CD4-positive, alpha-beta memory T cell (primary cell): ENCODE measurements around the gene BPIFB3. TPM values are rescaled to one million over a fixed set of nuclear protein-coding genes. Genes with fewer than 3 reads are reported as not detected.

Experiments
- CTCF ChIA-PET: fragments of 350-600 bp; sonication (Branson Sonifier 250); formaldehyde crosslinking; loops from one replicate; lab custom pipeline; 2021; ENCODE audit warnings: inconsistent platforms; ENCODE audit not compliant: partially characterized antibody; lab: Charles Lee
- POLR2A ChIA-PET: fragments of 350-600 bp; sonication (Branson Sonifier 250); formaldehyde crosslinking; loops from one replicate; lab custom pipeline; 2021; ENCODE audit not compliant: partially characterized antibody; lab: Charles Lee
- DNase-seq, 5 donors: peaks; one replicate each; pipeline versions ENCODE4 v3.0.0 to v3.0.0-alpha.2; 2020 to 2022; ENCODE audit warnings: mixed read lengths in 1 of 5
- H3K27ac ChIP-seq: one replicate; pipeline ENCODE4 v1.7.0; 2013; ENCODE audit warnings: low read depth, low read length
- H3K27me3 ChIP-seq: 2 replicates; pipeline ENCODE4 v1.7.0; 2013; ENCODE audit warnings: mild to moderate bottlenecking, low read length, moderate library complexity; ENCODE audit not compliant: insufficient read depth
- H3K36me3 ChIP-seq: 2 replicates; pipeline ENCODE4 v1.7.0; 2013; ENCODE audit warnings: mild to moderate bottlenecking, low read length, moderate library complexity; ENCODE audit not compliant: insufficient read depth
- H3K4me1 ChIP-seq: 2 replicates; pipeline ENCODE4 v1.7.0; 2013; ENCODE audit warnings: mild to moderate bottlenecking, low read length, moderate library complexity; ENCODE audit not compliant: insufficient read depth
- H3K4me3 ChIP-seq, 2 donors: one replicate each; pipeline ENCODE4 v1.7.0; 2013; ENCODE audit warnings: low read length in 2 of 2, mild to moderate bottlenecking in 1 of 2
- H3K9me3 ChIP-seq, 2 donors: one replicate each; pipeline ENCODE4 v1.7.0; 2013; ENCODE audit warnings: low read length in 2 of 2, control low read depth in 1 of 2; ENCODE audit not compliant: control insufficient read depth in 1 of 2
- H3K27ac Mint-ChIP-seq, 7 donors: one replicate each; pipeline ENCODE4 v1.8.0; 2020 to 2021; ENCODE audit warnings: mixed read lengths in 7 of 7, mild to moderate bottlenecking in 6 of 7, inconsistent platforms in 3 of 7, moderate library complexity in 3 of 7
- H3K27me3 Mint-ChIP-seq, 2 donors: one replicate each; pipeline ENCODE4 v1.8.0; 2020 to 2021; ENCODE audit warnings: mixed read lengths in 2 of 2
- H3K36me3 Mint-ChIP-seq, 2 donors: one replicate each; pipeline ENCODE4 v1.8.0; 2020 to 2021; ENCODE audit warnings: mixed read lengths in 2 of 2, inconsistent platforms in 1 of 2, mild to moderate bottlenecking in 1 of 2
- H3K4me1 Mint-ChIP-seq, 4 donors: one replicate each; pipeline ENCODE4 v1.8.0; 2020 to 2021; ENCODE audit warnings: mixed read lengths in 4 of 4, mild to moderate bottlenecking in 1 of 4
- H3K4me3 Mint-ChIP-seq, 8 donors: one replicate each; pipeline ENCODE4 v1.8.0; 2020 to 2021; ENCODE audit warnings: mixed read lengths in 8 of 8, mild to moderate bottlenecking in 7 of 8, moderate library complexity in 6 of 8, inconsistent platforms in 3 of 8
- H3K9me3 Mint-ChIP-seq, 8 donors: one replicate each; pipeline ENCODE4 v1.8.0; 2020 to 2021; ENCODE audit warnings: mixed read lengths in 8 of 8, mild to moderate bottlenecking in 5 of 8, inconsistent platforms in 3 of 8, moderate library complexity in 1 of 8
- intact Hi-C: fragments of 100-400 bp; cut with micrococcal nuclease; formaldehyde crosslinking; loops from one replicate; pipeline ENCODE4 v1.15.1; 2023
- polyA plus RNA-seq, 2 donors: library from polyadenylated mRNA; unstranded; fragments of 300-500 nt; fragmentation: Illumina TruSeq; gene quantifications; one replicate each; pipeline ENCODE4 v1.2.3, GENCODE V29; 2021
- total RNA-seq, 2 experiments: library from RNA; stranded (reverse); gene quantifications; one replicate each; pipeline ENCODE4 v1.2.3, GENCODE V29; 2021

The BPIFB3 gene
- total RNA-seq (not detected), polyA plus RNA-seq (not detected)

GRCh38 chr20:33053291-33054106 lies at the start of gene BPIFB3:
BPIFB3 (plus strand) TSS chr20:33053903; CDS start chr20:33055436, 1,533 bp downstream.
- CTCF ChIA-PET: no interaction called here

GRCh38 chr20:33004141-33004751 lies 49.5 kb upstream of the BPIFB3 start, which contains the start of gene SUN5:
SUN5 (minus strand) TSS chr20:33004433; CDS start chr20:33004340, 93 bp downstream.
- H3K4me1 Mint-ChIP-seq: peaks cover 6 to 29% (median 15%) of the 10 kb centered on the region in 4 donors
- POLR2A ChIA-PET: interaction anchor here (0.9 to 2.1 kb wide), 2 partner anchors 33 to 38 kb away, joined by 4 to 9 read pairs; no protein-coding TSS in a partner anchor
- H3K36me3 Mint-ChIP-seq: peaks cover 0 to 4% of the 10 kb centered on the region in 2 donors

More at GRCh38 chr20:33053291-33054106, at the start of gene BPIFB3:
- Histone ChIP-seq H3K4me3 (no peak within 1 kb of the TSS), H3K9me3 (no peaks in the 10 kb centered on the region), H3K36me3 (no peaks in the 10 kb centered on the region), H3K4me1 (no peaks in the 10 kb centered on the region), H3K27me3 (no peaks in the 10 kb centered on the region), H3K27ac (no peak within 1 kb of the TSS)
- Mint-ChIP-seq H3K27me3 (no peaks in the 10 kb centered on the region), H3K4me3 (no peak within 1 kb of the TSS), H3K4me1 (peaks cover 0 to 3% (median 3%) of the 10 kb centered on the region in 4 donors), H3K36me3 (no peaks in the 10 kb centered on the region), H3K27ac (peak within 1 kb of the TSS in 1 of 7 donors; percentile 32), H3K9me3 (no peaks in the 10 kb centered on the region)
- DNase-seq: no peak
- POLR2A ChIA-PET: no interaction called here
- intact Hi-C loops: no loop called here

GRCh38 chr20:33005132-33005566 lies 48.6 kb upstream of the BPIFB3 start:
- Mint-ChIP-seq H3K27me3 (no peaks in the 10 kb centered on the region), H3K36me3 (peaks cover 0 to 4% of the 10 kb centered on the region in 2 donors), H3K4me3 (no peak overlapping the region), H3K4me1 (peaks cover 6 to 29% (median 14%) of the 10 kb centered on the region in 4 donors), H3K9me3 (peaks cover 0 to 8% (median 3%) of the 10 kb centered on the region in 8 donors), H3K27ac (peak overlapping the region in 1 of 7 donors; percentile 35)
- ChIA-PET CTCF (interaction anchor here (0.9 to 3.0 kb wide), 12 partner anchors 10 to 215 kb away, joined by 3 to 23 read pairs (median 6); no protein-coding TSS in a partner anchor), POLR2A (interaction anchor here (0.9 to 2.1 kb wide), 2 partner anchors 34 to 38 kb away, joined by 4 to 9 read pairs; no protein-coding TSS in a partner anchor)
- H3K36me3 ChIP-seq: no peaks in the 10 kb centered on the region
- H3K4me1 ChIP-seq: peaks cover 11% of the 10 kb centered on the region
- no peaks in the 10 kb centered on the region for H3K27me3 ChIP-seq
- peak in 4 of 5 donors; percentile 19 to 32 (median 28) for DNase-seq
- no peak overlapping the region for H3K27ac ChIP-seq
- no peak overlapping the region for H3K4me3 ChIP-seq
- H3K9me3 ChIP-seq: peaks cover 0 to 8% of the 10 kb centered on the region in 2 donors
- intact Hi-C loops: loop anchor here (5.0 kb wide), 2 partner anchors 33 to 58 kb away; no protein-coding TSS in a partner anchor

More at GRCh38 chr20:33004141-33004751, 49.5 kb upstream of the BPIFB3 start, which contains the start of gene SUN5:
- no peak within 1 kb of the TSS for H3K4me3 Mint-ChIP-seq
- Histone ChIP-seq H3K36me3 (no peaks in the 10 kb centered on the region), H3K27ac (no peak within 1 kb of the TSS), H3K27me3 (no peaks in the 10 kb centered on the region), H3K9me3 (peaks cover 0 to 8% of the 10 kb centered on the region in 2 donors), H3K4me1 (peaks cover 11% of the 10 kb centered on the region), H3K4me3 (no peak within 1 kb of the TSS)
- H3K27ac Mint-ChIP-seq: peak within 1 kb of the TSS in 2 of 7 donors; percentile 22 to 35
- intact Hi-C loops: no loop called here
- no peak for DNase-seq
- H3K9me3 Mint-ChIP-seq: peaks cover 0 to 8% (median 3%) of the 10 kb centered on the region in 8 donors
- H3K27me3 Mint-ChIP-seq: no peaks in the 10 kb centered on the region
- CTCF ChIA-PET: interaction anchor here (0.8 to 3.0 kb wide), 14 partner anchors 9 to 214 kb away, joined by 3 to 23 read pairs (median 6); no protein-coding TSS in a partner anchor

GRCh38 chr20:33005908-33006775 lies 47.6 kb upstream of the BPIFB3 start:
- no peaks in the 10 kb centered on the region for H3K27me3 ChIP-seq
- DNase-seq: no peak
- H3K4me1 ChIP-seq: peaks cover 11% of the 10 kb centered on the region
- Mint-ChIP-seq H3K4me3 (no peak overlapping the region), H3K36me3 (peaks cover 0 to 4% of the 10 kb centered on the region in 2 donors), H3K4me1 (peaks cover 6 to 23% (median 10%) of the 10 kb centered on the region in 4 donors), H3K9me3 (peaks cover 0 to 8% (median 3%) of the 10 kb centered on the region in 8 donors), H3K27ac (no peak overlapping the region), H3K27me3 (no peaks in the 10 kb centered on the region)
- ChIA-PET POLR2A (interaction anchor here (1.0 to 2.1 kb wide), 2 partner anchors 38 to 39 kb away, joined by 3 to 9 read pairs; no protein-coding TSS in a partner anchor), CTCF (interaction anchor here (1.0 to 3.0 kb wide), 5 partner anchors 38 to 104 kb away, joined by 3 to 23 read pairs (median 6); no protein-coding TSS in a partner anchor)
- intact Hi-C loops: loop anchor here (5.0 kb wide), 2 partner anchors 34 to 59 kb away; no protein-coding TSS in a partner anchor
- no peaks in the 10 kb centered on the region for H3K36me3 ChIP-seq
- no peak overlapping the region for H3K27ac ChIP-seq
- peaks cover 0 to 8% of the 10 kb centered on the region in 2 donors for H3K9me3 ChIP-seq
- H3K4me3 ChIP-seq: no peak overlapping the region

- Histone ChIP-seq H3K27ac (no peak overlapping the region), H3K4me1 (peaks cover 11% of the 10 kb centered on the region), H3K9me3 (peaks cover 0 to 8% of the 10 kb centered on the region in 2 donors), H3K27me3 (no peaks in the 10 kb centered on the region), H3K4me3 (no peak overlapping the region), H3K36me3 (no peaks in the 10 kb centered on the region)
- intact Hi-C loops: loop anchor here (5.0 kb wide), 2 partner anchors 35 to 60 kb away; no protein-coding TSS in a partner anchor
- ChIA-PET CTCF (interaction anchor here (3.0 kb wide), 1 partner anchor 105 kb away, joined by 23 read pairs; no protein-coding TSS in a partner anchor), POLR2A (interaction anchor here (1.0 kb wide), 1 partner anchor 39 kb away, joined by 3 read pairs; no protein-coding TSS in a partner anchor)
- no peak for DNase-seq
- Mint-ChIP-seq H3K9me3 (peaks cover 0 to 8% (median 3%) of the 10 kb centered on the region in 8 donors), H3K27ac (peak overlapping the region in 1 of 7 donors; percentile 20), H3K27me3 (no peaks in the 10 kb centered on the region), H3K4me3 (no peak overlapping the region), H3K36me3 (peaks cover 0 to 4% of the 10 kb centered on the region in 2 donors), H3K4me1 (peaks cover 4 to 22% (median 9%) of the 10 kb centered on the region in 4 donors)
Measured at GRCh38 chr20:33006776-33007375, 46.8 kb upstream of the BPIFB3 start.
